ENCODE data around the gene NLK. TPM values are rescaled to one million over a fixed set of nuclear protein-coding genes. Genes with fewer than 3 reads are reported as not detected.

NLK gene
- total RNA-seq, 1 experiment from 2014 or later: 31.8 TPM

GRCh38 chr17:28097254-28097653 lies 54.8 kb downstream of the NLK start:
- DNase-seq: no peak
- Histone ChIP-seq H4K5ac (ENCODE audit: insufficient read length, low read depth, low read length) (no peak overlapping the region), H2AFZ (ENCODE audit: low read length) (no peak overlapping the region), H3K27me3 (ENCODE audit: insufficient read depth, low read length) (no peaks in the 10 kb centered on the region), H2BK12ac (ENCODE audit: insufficient read length, low read depth, low read length) (no peak overlapping the region), H3K18ac (ENCODE audit: insufficient read length, low read depth, low read length) (no peak overlapping the region), H3K14ac (ENCODE audit: insufficient read depth, low read length) (no peak overlapping the region), H4K8ac (replicated peaks; ENCODE audit: insufficient read length, low read depth, low read length) (no peak overlapping the region), H3T11ph (ENCODE audit: low read length) (no peak overlapping the region), H3K56ac (ENCODE audit: insufficient read length, low read depth, low read length) (no peak overlapping the region), H3K9me3 (ENCODE audit: control insufficient read depth, low read depth, low read length) (no peaks in the 10 kb centered on the region), H3K9ac (ENCODE audit: extremely low read depth, insufficient read length, low read length) (no peak overlapping the region), H2BK120ac (ENCODE audit: low read depth, low read length, poor library complexity, severe bottlenecking) (no peak overlapping the region), H2AK5ac (ENCODE audit: insufficient read length, low read length) (no peak overlapping the region), H3K4me2 (ENCODE audit: insufficient read depth, insufficient read length, low read length) (no peak overlapping the region), H2BK5ac (ENCODE audit: insufficient read length, low read length) (no peak overlapping the region), H3K79me2 (ENCODE audit: insufficient read depth, low read length) (peaks cover 4% of the 10 kb centered on the region; the same call in 1 of the 2 replicates), H3K79me1 (ENCODE audit: insufficient read depth, low read depth, low read length, poor library complexity, severe bottlenecking) (no peaks in the 10 kb centered on the region), H4K91ac (ENCODE audit: insufficient read length, low read depth, low read length) (no peak overlapping the region), H4K20me1 (ENCODE audit: control insufficient read depth, insufficient read depth, insufficient read length) (no peaks in the 10 kb centered on the region), H3K4me1 (ENCODE audit: insufficient read depth, low read length) (peaks cover 6% of the 10 kb centered on the region), H3K27ac (ENCODE audit: insufficient read length, low read depth, low read length) (no peak overlapping the region), H3K23ac (ENCODE audit: insufficient read length, low read depth, low read length) (no peak overlapping the region), H2BK15ac (ENCODE audit: low read depth, low read length) (no peak overlapping the region), H3K23me2 (ENCODE audit: insufficient read length, low read depth, low read length, poor library complexity, severe bottlenecking) (no peaks in the 10 kb centered on the region), H3K4ac (ENCODE audit: low read depth, low read length) (no peak overlapping the region), H2BK20ac (ENCODE audit: low read depth, low read length, poor library complexity, severe bottlenecking) (no peak overlapping the region)
- H3K36me3 Mint-ChIP-seq (ENCODE audit: insufficient read depth in 1 of 3, low read depth in 3 of 3): peaks cover 0 to 5% (median 0%) of the 10 kb centered on the region in 3 experiments; a peak in 2 of 7 replicates
- peaks cover 28 to 34% of the 10 kb centered on the region in 2 experiments for H3K4me1 Mint-ChIP-seq
- H3K9me3 Mint-ChIP-seq: peaks cover 0 to 3% of the 10 kb centered on the region in 2 experiments; a peak in 1 of 5 replicates
- no peak overlapping the region for H3K4me3 Mint-ChIP-seq
- no CpG with 5 or more reads among the region's 1 CpG for WGBS (ENCODE audit: extremely low coverage, insufficient read length, low lambda C conversion rate)
- no peak overlapping the region for H3K27ac Mint-ChIP-seq
- H3K27me3 Mint-ChIP-seq (ENCODE audit: low read depth): no peaks in the 10 kb centered on the region
- TF ChIP-seq CTCF (conservative IDR thresholded peaks at IDR 0.05): no peak

Measured in H9 (cell line).